ENCODE results near the gene PDE5A. TPM values are rescaled to one million over a fixed set of nuclear protein-coding genes. Genes with fewer than 3 reads are reported as not detected.

Gene PDE5A
- total RNA-seq, 1 donor from 2014 or later: 7.6 TPM

- no peak overlapping the region for H3K4me3 ChIP-seq (ENCODE audit: low read depth, low read length)
- H3K27me3 ChIP-seq (ENCODE audit: control insufficient read depth, insufficient read depth, low read length): no peaks in the 10 kb centered on the region
- no peak for TF ChIP-seq CTCF (IDR thresholded peaks at IDR 0.05; ENCODE audit: insufficient read depth, low read length, poor library complexity, severe bottlenecking)
- no peak for DNase-seq (ENCODE audit: low read depth)
- H3K36me3 ChIP-seq (ENCODE audit: control insufficient read depth, insufficient read depth, low read length): no peaks in the 10 kb centered on the region
Observed at GRCh38 chr4:119489305-119489704, 139.3 kb downstream of the PDE5A start.

- DNase-seq (ENCODE audit: low read depth): no peak
- Histone ChIP-seq H3K27me3 (ENCODE audit: control insufficient read depth, insufficient read depth, low read length) (no peaks in the 10 kb centered on the region), H3K4me3 (ENCODE audit: low read depth, low read length) (no peak overlapping the region), H3K36me3 (ENCODE audit: control insufficient read depth, insufficient read depth, low read length) (no peaks in the 10 kb centered on the region)
- no peak for TF ChIP-seq CTCF (IDR thresholded peaks at IDR 0.05; ENCODE audit: insufficient read depth, low read length, poor library complexity, severe bottlenecking)
Observed at GRCh38 chr4:119480331-119480730, 148.3 kb downstream of the PDE5A start.

- DNase-seq (ENCODE audit: low read depth): no peak
- H3K27me3 ChIP-seq (ENCODE audit: control insufficient read depth, insufficient read depth, low read length): no peaks in the 10 kb centered on the region
- no peaks in the 10 kb centered on the region for H3K36me3 ChIP-seq (ENCODE audit: control insufficient read depth, insufficient read depth, low read length)
- no peak for TF ChIP-seq CTCF (IDR thresholded peaks at IDR 0.05; ENCODE audit: insufficient read depth, low read length, poor library complexity, severe bottlenecking)
- no peak overlapping the region for H3K4me3 ChIP-seq (ENCODE audit: low read depth, low read length)
Observed at GRCh38 chr4:119479835-119480234, 148.8 kb downstream of the PDE5A start.

GRCh38 chr4:119479180-119479808 is 149.3 kb downstream of the PDE5A start:
- Histone ChIP-seq H3K4me3 (ENCODE audit: low read depth, low read length) (no peak overlapping the region), H3K27me3 (ENCODE audit: control insufficient read depth, insufficient read depth, low read length) (no peaks in the 10 kb centered on the region), H3K36me3 (ENCODE audit: control insufficient read depth, insufficient read depth, low read length) (no peaks in the 10 kb centered on the region)
- no peak for TF ChIP-seq CTCF (IDR thresholded peaks at IDR 0.05; ENCODE audit: insufficient read depth, low read length, poor library complexity, severe bottlenecking)
- DNase-seq (ENCODE audit: low read depth): no peak

- Histone ChIP-seq H3K4me3 (ENCODE audit: low read depth, low read length) (no peak overlapping the region), H3K27me3 (ENCODE audit: control insufficient read depth, insufficient read depth, low read length) (no peaks in the 10 kb centered on the region), H3K36me3 (ENCODE audit: control insufficient read depth, insufficient read depth, low read length) (no peaks in the 10 kb centered on the region)
- no peak for TF ChIP-seq CTCF (IDR thresholded peaks at IDR 0.05; ENCODE audit: insufficient read depth, low read length, poor library complexity, severe bottlenecking)
- DNase-seq (ENCODE audit: low read depth): no peak
Observed at GRCh38 chr4:119478446-119479179, 150.0 kb downstream of the PDE5A start.

Data from kidney epithelial cell (primary cell).